ENCODE results near the gene SASS6. TPM values are rescaled to one million over a fixed set of nuclear protein-coding genes. Genes with fewer than 3 reads are reported as not detected.

The SASS6 gene
- total RNA-seq, 4 donors from 2014 or later = 1.9 to 6.8 (median 3.8) TPM

- TF ChIP-seq CTCF (IDR thresholded peaks at IDR 0.05) = no peak
- no peak for TF ChIP-seq POLR2A (IDR thresholded peaks at IDR 0.05)
- Histone ChIP-seq H3K9me3 (no peaks in the 10 kb centered on the region), H3K4me1 (no peaks in the 10 kb centered on the region), H3K27me3 (no peaks in the 10 kb centered on the region), H3K27ac (no peak overlapping the region), H3K4me3 (no peak overlapping the region), H3K36me3 (peaks cover 5 to 90% (median 18%) of the 10 kb centered on the region in 3 donors)
- DNase-seq = no peak
- intact Hi-C loops (cut with DNase I) = no loop called here
Measured at GRCh38 chr1:100076744-100077143, 56.0 kb downstream of the SASS6 start.

GRCh38 chr1:100076319-100076718 lies 56.4 kb downstream of the SASS6 start:
- H3K36me3 ChIP-seq = peaks cover 8 to 90% (median 21%) of the 10 kb centered on the region in 3 donors
- H3K27me3 ChIP-seq = no peaks in the 10 kb centered on the region
- H3K4me3 ChIP-seq = no peak overlapping the region
- TF ChIP-seq POLR2A (IDR thresholded peaks at IDR 0.05) = no peak
- TF ChIP-seq CTCF (IDR thresholded peaks at IDR 0.05) = no peak
- no peak overlapping the region for H3K27ac ChIP-seq
- no peaks in the 10 kb centered on the region for H3K9me3 ChIP-seq
- no peaks in the 10 kb centered on the region for H3K4me1 ChIP-seq
- intact Hi-C loops (cut with DNase I) = no loop called here
- DNase-seq = no peak
- WGBS, 2 donors = 71 to 90% methylated on average over 2 of the region's 2 CpGs

GRCh38 chr1:100075773-100076172 lies 57.0 kb downstream of the SASS6 start:
- WGBS, 2 donors = 71 to 82% methylated on average over 3 of the region's 3 CpGs
- H3K4me3 ChIP-seq = no peak overlapping the region
- intact Hi-C loops (cut with DNase I) = no loop called here
- no peaks in the 10 kb centered on the region for H3K4me1 ChIP-seq
- H3K9me3 ChIP-seq = no peaks in the 10 kb centered on the region
- no peak for DNase-seq
- no peaks in the 10 kb centered on the region for H3K27me3 ChIP-seq
- no peak overlapping the region for H3K27ac ChIP-seq
- TF ChIP-seq POLR2A (IDR thresholded peaks at IDR 0.05) (no peak), CTCF (IDR thresholded peaks at IDR 0.05) (no peak)
- H3K36me3 ChIP-seq = peaks cover 8 to 90% (median 21%) of the 10 kb centered on the region in 3 donors

GRCh38 chr1:100074604-100075395 lies 57.9 kb downstream of the SASS6 start:
- H3K27me3 ChIP-seq = no peaks in the 10 kb centered on the region
- H3K4me3 ChIP-seq = no peak overlapping the region
- DNase-seq = no peak
- H3K9me3 ChIP-seq = no peaks in the 10 kb centered on the region
- no peak for TF ChIP-seq POLR2A (IDR thresholded peaks at IDR 0.05)
- no peak for TF ChIP-seq CTCF (IDR thresholded peaks at IDR 0.05)
- intact Hi-C loops (cut with DNase I) = no loop called here
- H3K27ac ChIP-seq = no peak overlapping the region
- peaks cover 11 to 90% (median 21%) of the 10 kb centered on the region in 3 donors for H3K36me3 ChIP-seq
- H3K4me1 ChIP-seq = no peaks in the 10 kb centered on the region
- 72 to 82% methylated on average over 11 of the region's 11 CpGs for WGBS, 2 donors

- DNase-seq = no peak
- Histone ChIP-seq H3K36me3 (peaks cover 15 to 90% (median 20%) of the 10 kb centered on the region in 3 donors), H3K27ac (no peak overlapping the region), H3K4me1 (no peaks in the 10 kb centered on the region), H3K27me3 (no peaks in the 10 kb centered on the region), H3K4me3 (no peak overlapping the region), H3K9me3 (no peaks in the 10 kb centered on the region)
- TF ChIP-seq CTCF (IDR thresholded peaks at IDR 0.05) (no peak), POLR2A (IDR thresholded peaks at IDR 0.05) (no peak)
- WGBS, 2 donors = 90 to 96% methylated on average over 3 of the region's 3 CpGs
- intact Hi-C loops (cut with DNase I) = no loop called here
Measured at GRCh38 chr1:100073531-100073930, 59.2 kb downstream of the SASS6 start.
